Naive thymus-derived CD4-positive, alpha-beta T cell (primary cell): Measurements from ENCODE around the gene STXBP3. TPM values are rescaled to one million over a fixed set of nuclear protein-coding genes. Genes with fewer than 3 reads are reported as not detected.

Experiments
- ATAC-seq: fragments of 150-1000 bp; cut with Tn5 transposase; 2 replicates; pipeline ENCODE4 v1.10.0; 2021; ENCODE audit warnings: mild to moderate bottlenecking, moderate library complexity
- CTCF ChIA-PET: fragments of 350-600 bp; sonication (Branson Sonifier 250); formaldehyde crosslinking; loops from one replicate; lab custom pipeline; 2021; ENCODE audit warnings: antibody characterized with exemption; lab: Charles Lee
- POLR2A ChIA-PET: fragments of 350-600 bp; sonication (Branson Sonifier 250); formaldehyde crosslinking; loops from one replicate; lab custom pipeline; 2021; ENCODE audit warnings: antibody characterized with exemption, inconsistent platforms; lab: Charles Lee
- DNase-seq, 9 donors: peaks; one replicate each; pipeline versions ENCODE4 v3.0.0 to v3.0.0-alpha.2; 2020 to 2022; ENCODE audit warnings: mixed read lengths in 1 of 9
- H3K27ac ChIP-seq: one replicate; pipeline ENCODE4 v1.7.0; 2013; ENCODE audit warnings: mild to moderate bottlenecking, low read depth, low read length, moderate library complexity
- H3K27me3 ChIP-seq, 2 donors: one replicate each; pipeline ENCODE4 v1.7.0; 2013; ENCODE audit warnings: low read length in 2 of 2, mild to moderate bottlenecking in 2 of 2, moderate library complexity in 2 of 2; ENCODE audit not compliant: control insufficient read depth in 2 of 2, insufficient read depth in 2 of 2
- H3K36me3 ChIP-seq, 3 experiments: 1 replicate in 2 of 3; 2 replicates in 1 of 3; pipeline ENCODE4 v1.7.0; 2013; ENCODE audit warnings: low read length in 3 of 3, mild to moderate bottlenecking in 3 of 3, moderate library complexity in 1 of 3; ENCODE audit not compliant: insufficient read depth in 3 of 3, control insufficient read depth in 2 of 3
- H3K4me1 ChIP-seq, 2 donors: one replicate each; pipeline ENCODE4 v1.7.0; 2013; ENCODE audit warnings: low read length in 2 of 2, mild to moderate bottlenecking in 2 of 2, moderate library complexity in 1 of 2; ENCODE audit not compliant: control insufficient read depth in 2 of 2, insufficient read depth in 2 of 2
- H3K4me3 ChIP-seq: 2 replicates; pipeline ENCODE4 v1.7.0; 2013; ENCODE audit warnings: mild to moderate bottlenecking, low read length
- H3K9me3 ChIP-seq, 3 experiments: 1 replicate in 2 of 3; 2 replicates in 1 of 3; pipeline ENCODE4 v1.7.0; 2013; ENCODE audit warnings: low read length in 3 of 3; ENCODE audit not compliant: control insufficient read depth in 2 of 3
- H3K27ac Mint-ChIP-seq, 9 donors: one replicate each; pipeline ENCODE4 v1.8.0; 2020 to 2022; ENCODE audit warnings: mixed read lengths in 9 of 9, mild to moderate bottlenecking in 8 of 9, moderate library complexity in 5 of 9, inconsistent platforms in 2 of 9
- H3K27me3 Mint-ChIP-seq, 5 donors: one replicate each; pipeline ENCODE4 v1.8.0; 2021 to 2022; ENCODE audit warnings: mixed read lengths in 5 of 5, mild to moderate bottlenecking in 1 of 5
- H3K36me3 Mint-ChIP-seq, 5 donors: one replicate each; pipeline ENCODE4 v1.8.0; 2020 to 2022; ENCODE audit warnings: mixed read lengths in 5 of 5, mild to moderate bottlenecking in 3 of 5, inconsistent platforms in 1 of 5
- H3K4me1 Mint-ChIP-seq, 7 donors: one replicate each; pipeline ENCODE4 v1.8.0; 2020 to 2022; ENCODE audit warnings: mixed read lengths in 7 of 7, mild to moderate bottlenecking in 3 of 7, inconsistent platforms in 1 of 7
- H3K4me3 Mint-ChIP-seq, 10 donors: one replicate each; pipeline ENCODE4 v1.8.0; 2020 to 2022; ENCODE audit warnings: mild to moderate bottlenecking in 10 of 10, mixed read lengths in 10 of 10, moderate library complexity in 6 of 10, inconsistent platforms in 2 of 10
- H3K9me3 Mint-ChIP-seq, 11 donors: one replicate each; pipeline ENCODE4 v1.8.0; 2020 to 2022; ENCODE audit warnings: mixed read lengths in 11 of 11, mild to moderate bottlenecking in 4 of 11, inconsistent platforms in 1 of 11, moderate library complexity in 1 of 11
- intact Hi-C, 2 donors: fragments of 100-400 bp; cut with micrococcal nuclease; formaldehyde crosslinking; loops; one replicate each; pipeline ENCODE4 v1.15.1; 2023
- polyA plus RNA-seq, 2 donors: library from polyadenylated mRNA; unstranded; fragments of 300-500 nt; fragmentation: Illumina TruSeq; gene quantifications; one replicate each; pipeline ENCODE4 v1.2.3, GENCODE V29; 2021
- total RNA-seq, 6 experiments: library from RNA in 5 of 6; stranded (reverse) in 5 of 6; gene quantifications; 1 replicate in 5 of 6; 2 replicates in 1 of 6; pipeline ENCODE4 v1.2.3 and lab custom pipeline; 2021 to 2026

Gene STXBP3
- total and polyA plus RNA-seq, 7 experiments from 2014 or later: 38.3 to 75.2 (median 53.0) TPM

DNA sequence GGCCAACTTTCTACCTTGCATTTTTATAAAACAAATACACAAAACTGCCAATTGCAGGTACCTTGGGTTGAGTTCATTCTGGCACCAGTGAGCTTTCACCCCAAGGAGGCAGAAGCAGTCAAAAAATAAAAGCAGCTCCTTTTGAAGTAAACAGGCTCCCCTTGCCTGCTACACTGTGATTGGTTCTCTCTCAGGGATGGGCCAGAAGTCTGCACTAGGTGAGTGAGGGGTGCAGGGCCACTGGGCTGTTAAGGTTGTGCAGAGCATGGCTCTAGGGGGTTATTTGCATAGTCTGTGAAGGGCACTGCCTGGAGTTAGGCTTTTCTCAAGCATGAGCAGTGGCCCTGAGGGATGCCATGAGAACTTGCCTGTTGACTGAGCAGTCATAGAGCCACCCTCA is 71.3 kb downstream of the STXBP3 start:
- Mint-ChIP-seq H3K27me3 (peaks cover 0 to 50% (median 10%) of the 10 kb centered on the region in 5 donors), H3K4me1 (peaks cover 0 to 4% (median 0%) of the 10 kb centered on the region in 7 donors), H3K9me3 (no peaks in the 10 kb centered on the region), H3K4me3 (no peak overlapping the region), H3K36me3 (no peaks in the 10 kb centered on the region), H3K27ac (no peak overlapping the region)
- no peak for DNase-seq
- Histone ChIP-seq H3K27me3 (no peaks in the 10 kb centered on the region), H3K4me1 (no peaks in the 10 kb centered on the region), H3K9me3 (no peaks in the 10 kb centered on the region), H3K4me3 (no peak overlapping the region), H3K27ac (no peak overlapping the region), H3K36me3 (no peaks in the 10 kb centered on the region)
- POLR2A ChIA-PET: no interaction called here
- CTCF ChIA-PET: no interaction called here
- intact Hi-C loops: no loop called here
- ATAC-seq: no peak

DNA sequence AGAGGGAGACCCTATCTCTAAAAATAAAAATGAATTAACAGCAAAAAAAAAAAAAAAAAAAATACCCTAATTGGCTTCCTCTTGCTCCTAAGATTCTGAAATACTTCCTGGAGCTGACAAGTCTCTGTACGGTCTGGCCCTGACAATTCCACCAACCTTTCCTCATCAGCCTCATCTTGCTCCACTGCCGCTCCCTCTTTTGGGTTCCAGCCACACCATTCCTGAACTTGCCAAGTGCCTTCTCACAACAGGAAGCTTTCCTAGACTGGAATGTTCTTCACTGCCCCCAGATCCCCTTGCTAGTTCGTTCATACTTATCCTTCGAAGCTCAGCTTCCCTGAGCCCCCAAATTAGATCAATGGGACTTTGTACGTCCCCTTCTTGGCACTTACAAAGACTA is 73.4 kb downstream of the STXBP3 start:
- Mint-ChIP-seq H3K9me3 (no peaks in the 10 kb centered on the region), H3K27me3 (peaks cover 0 to 54% (median 10%) of the 10 kb centered on the region in 5 donors), H3K36me3 (no peaks in the 10 kb centered on the region), H3K4me3 (no peak overlapping the region), H3K4me1 (peaks cover 0 to 4% (median 0%) of the 10 kb centered on the region in 7 donors), H3K27ac (no peak overlapping the region)
- no peak overlapping the region for H3K4me3 ChIP-seq
- no peaks in the 10 kb centered on the region for H3K36me3 ChIP-seq
- no peaks in the 10 kb centered on the region for H3K4me1 ChIP-seq
- DNase-seq (no peak), ATAC-seq (no peak)
- POLR2A ChIA-PET: no interaction called here
- intact Hi-C loops: no loop called here
- CTCF ChIA-PET: interaction anchor here (1.1 to 2.9 kb wide), 3 partner anchors 8 to 274 kb away, joined by 4 to 10 read pairs (median 7); no protein-coding TSS in a partner anchor
- no peak overlapping the region for H3K27ac ChIP-seq
- H3K27me3 ChIP-seq: peaks cover 0 to 3% of the 10 kb centered on the region in 2 donors
- no peaks in the 10 kb centered on the region for H3K9me3 ChIP-seq

DNA sequence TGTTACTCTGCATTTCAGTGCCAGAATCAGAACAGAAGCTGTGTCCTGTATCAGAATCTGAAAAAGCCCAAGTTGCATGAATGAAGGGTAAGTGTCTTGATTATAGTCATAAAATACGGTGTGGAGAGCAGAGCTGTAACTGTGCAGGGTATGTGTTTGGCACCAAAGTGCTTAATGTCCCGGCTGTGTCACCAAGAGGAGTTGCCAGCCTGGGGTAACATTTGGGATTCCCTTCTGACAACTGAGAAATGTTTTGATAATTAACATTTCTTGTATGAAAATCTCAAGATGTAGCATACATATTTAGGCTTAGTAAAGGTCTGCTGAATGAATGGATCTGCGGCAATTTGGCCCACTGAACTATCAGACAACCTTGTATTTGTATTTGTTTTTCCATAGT is 77.2 kb downstream of the STXBP3 start:
- Histone ChIP-seq H3K27ac (no peak overlapping the region), H3K4me1 (no peaks in the 10 kb centered on the region), H3K36me3 (no peaks in the 10 kb centered on the region), H3K9me3 (no peaks in the 10 kb centered on the region), H3K4me3 (no peak overlapping the region), H3K27me3 (peaks cover 0 to 3% of the 10 kb centered on the region in 2 donors)
- ChIA-PET CTCF (no interaction called here), POLR2A (no interaction called here)
- Mint-ChIP-seq H3K36me3 (no peaks in the 10 kb centered on the region), H3K4me1 (peaks cover 0 to 10% (median 0%) of the 10 kb centered on the region in 7 donors), H3K9me3 (no peaks in the 10 kb centered on the region), H3K27ac (no peak overlapping the region), H3K27me3 (peaks cover 0 to 39% (median 8%) of the 10 kb centered on the region in 5 donors), H3K4me3 (no peak overlapping the region)
- ATAC-seq: no peak
- no peak for DNase-seq
- intact Hi-C loops: no loop called here

DNA sequence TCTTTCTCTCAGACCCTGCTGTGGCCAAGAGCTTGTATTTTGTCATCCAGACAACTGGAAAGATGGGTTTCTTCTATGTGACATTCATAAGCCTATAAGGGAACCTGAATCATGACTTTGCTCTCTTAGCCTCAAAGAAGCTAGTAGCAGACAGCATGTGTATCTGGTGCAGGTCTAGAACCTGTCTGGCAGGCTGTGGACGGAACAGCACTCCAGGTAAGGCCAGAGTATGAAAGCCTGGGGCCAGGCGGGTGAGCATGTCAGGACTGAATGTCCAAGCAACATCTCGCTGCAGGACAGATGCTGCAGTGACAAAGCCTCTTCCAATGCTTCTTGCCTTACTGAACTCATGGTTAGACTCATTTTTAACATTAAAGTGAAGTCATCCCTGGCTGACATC is 77.6 kb downstream of the STXBP3 start:
- Mint-ChIP-seq H3K4me3 (no peak overlapping the region), H3K9me3 (no peaks in the 10 kb centered on the region), H3K27me3 (peaks cover 0 to 39% (median 7%) of the 10 kb centered on the region in 5 donors), H3K36me3 (no peaks in the 10 kb centered on the region), H3K27ac (no peak overlapping the region), H3K4me1 (peaks cover 0 to 10% (median 0%) of the 10 kb centered on the region in 7 donors)
- DNase-seq: no peak
- Histone ChIP-seq H3K9me3 (no peaks in the 10 kb centered on the region), H3K27ac (no peak overlapping the region), H3K36me3 (no peaks in the 10 kb centered on the region), H3K4me3 (no peak overlapping the region), H3K27me3 (peaks cover 0 to 3% of the 10 kb centered on the region in 2 donors), H3K4me1 (no peaks in the 10 kb centered on the region)
- POLR2A ChIA-PET: no interaction called here
- CTCF ChIA-PET: interaction anchor here (0.7 kb wide), 2 partner anchors 48 to 390 kb away, joined by 3 to 5 read pairs; no protein-coding TSS in a partner anchor
- intact Hi-C loops: no loop called here
- ATAC-seq: no peak

DNA sequence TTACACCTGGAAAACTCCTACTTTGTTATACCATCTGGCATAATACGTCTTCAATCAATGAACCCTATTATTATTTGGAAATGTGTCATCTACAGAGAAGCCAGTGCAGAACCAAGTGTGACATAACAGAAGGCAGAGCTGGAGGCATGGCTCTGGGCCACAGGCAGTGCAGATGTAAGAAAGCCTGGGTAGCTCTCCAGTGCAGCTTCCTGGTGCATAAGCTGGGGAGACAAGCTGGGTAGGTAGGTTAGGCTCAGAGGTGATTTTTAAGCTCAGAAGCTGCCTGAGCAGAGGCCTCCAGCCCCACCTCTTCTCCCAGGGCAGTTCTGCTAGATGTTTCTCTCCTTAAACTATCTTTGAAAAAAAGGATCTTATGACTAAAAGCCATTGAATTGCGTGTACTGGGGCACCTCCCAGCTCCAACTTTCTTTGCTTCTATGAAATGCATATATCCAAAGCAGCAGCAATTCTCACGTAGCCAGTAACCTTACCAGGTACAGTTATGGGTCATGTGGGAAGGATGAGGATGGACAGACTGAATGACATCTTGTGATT is 79.7 kb downstream of the STXBP3 start:
- H3K27ac Mint-ChIP-seq: no peak overlapping the region
- peaks cover 0 to 3% of the 10 kb centered on the region in 2 donors for H3K27me3 ChIP-seq
- no peak overlapping the region for H3K27ac ChIP-seq
- no peak overlapping the region for H3K4me3 ChIP-seq
- H3K4me1 ChIP-seq: no peaks in the 10 kb centered on the region
- no peaks in the 10 kb centered on the region for H3K36me3 Mint-ChIP-seq
- DNase-seq (no peak), ATAC-seq (no peak)
- no peaks in the 10 kb centered on the region for H3K9me3 Mint-ChIP-seq
- peaks cover 0 to 32% (median 3%) of the 10 kb centered on the region in 5 donors for H3K27me3 Mint-ChIP-seq
- no peaks in the 10 kb centered on the region for H3K36me3 ChIP-seq
- no peaks in the 10 kb centered on the region for H3K9me3 ChIP-seq
- H3K4me1 Mint-ChIP-seq: peaks cover 0 to 11% (median 0%) of the 10 kb centered on the region in 7 donors
- intact Hi-C loops: loop anchor here in 1 of 2 donors (5.0 kb wide), 1 partner anchor 366 kb away; no protein-coding TSS in a partner anchor
- POLR2A ChIA-PET: interaction anchor here (0.6 to 1.1 kb wide), 4 partner anchors 134 to 287 kb away, joined by 3 read pairs; no protein-coding TSS in a partner anchor
- H3K4me3 Mint-ChIP-seq: no peak overlapping the region
- CTCF ChIA-PET: interaction anchor here (0.6 to 5.5 kb wide), 4 partner anchors 71 to 339 kb away, joined by 3 to 65 read pairs (median 18); a partner anchor contains a TSS

DNA sequence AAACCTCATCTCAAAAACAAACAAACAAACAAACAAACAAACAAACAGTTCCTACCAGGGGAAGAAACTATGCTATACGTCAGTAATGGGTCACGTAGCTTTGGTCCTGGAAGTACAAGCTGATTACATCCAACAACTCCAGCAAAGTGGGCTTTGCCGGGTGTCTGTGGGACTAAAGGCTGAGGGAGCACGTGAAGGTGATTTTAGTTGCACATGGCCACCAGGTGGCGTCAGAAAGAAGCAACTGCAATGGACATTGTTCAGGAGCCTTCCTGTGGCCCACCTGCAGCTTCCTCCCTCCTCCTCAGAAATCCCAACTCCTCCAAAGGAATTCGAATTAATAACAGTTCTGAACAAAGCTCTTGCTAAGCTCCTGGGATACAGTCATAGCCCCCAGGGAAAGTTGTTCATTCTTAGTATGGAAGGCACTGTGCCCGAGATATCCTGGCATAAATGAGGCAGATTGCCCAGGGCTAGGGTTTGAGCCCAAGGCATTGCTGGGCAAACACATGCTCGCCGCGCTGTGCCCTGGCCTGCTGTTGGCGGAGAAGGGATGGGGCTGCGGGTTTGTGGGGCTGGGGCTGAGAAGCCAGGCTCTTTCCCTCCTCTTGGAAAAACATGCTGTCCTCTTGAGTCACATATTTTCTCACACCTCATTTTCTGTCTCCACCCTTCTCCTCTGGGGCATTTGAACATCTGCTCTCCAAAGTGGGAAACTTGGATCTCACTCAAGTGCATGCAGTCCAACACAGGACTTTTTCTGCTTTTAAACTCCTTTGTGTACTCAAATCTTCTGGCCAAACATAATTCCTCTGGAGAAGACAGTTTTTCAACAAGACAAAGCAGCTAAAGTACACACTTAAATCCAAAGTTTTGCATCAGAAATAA is 81.8 kb downstream of the STXBP3 start:
- no peak overlapping the region for H3K4me3 Mint-ChIP-seq
- H3K9me3 Mint-ChIP-seq: no peaks in the 10 kb centered on the region
- Histone ChIP-seq H3K4me3 (no peak overlapping the region), H3K4me1 (no peaks in the 10 kb centered on the region), H3K27me3 (peaks cover 0 to 3% of the 10 kb centered on the region in 2 donors), H3K9me3 (no peaks in the 10 kb centered on the region), H3K27ac (no peak overlapping the region), H3K36me3 (no peaks in the 10 kb centered on the region)
- intact Hi-C loops: loop anchor here (1.0 to 5.0 kb wide), 10 partner anchors 48 to 571 kb away; partner anchors contain the start of genes PRPF38B (in 2 of the 2) and GPSM2 (in 1 of the 2)
- peaks cover 0 to 9% (median 0%) of the 10 kb centered on the region in 7 donors for H3K4me1 Mint-ChIP-seq
- CTCF ChIA-PET: interaction anchor here (0.6 to 5.5 kb wide), 18 partner anchors 8 to 701 kb away, joined by 3 to 65 read pairs (median 4); partner anchors contain the start of gene PRPF38B
- DNase-seq (peak; percentile 37 to 62 (median 46)), ATAC-seq (peak; percentile 61)
- no peak overlapping the region for H3K27ac Mint-ChIP-seq
- peaks cover 0 to 12% (median 0%) of the 10 kb centered on the region in 5 donors for H3K27me3 Mint-ChIP-seq
- POLR2A ChIA-PET: interaction anchor here (0.8 to 2.5 kb wide), 2 partner anchors 136 to 284 kb away, joined by 3 to 11 read pairs; partner anchors contain the start of gene PRPF38B
- no peaks in the 10 kb centered on the region for H3K36me3 Mint-ChIP-seq
